NCI-H345 treated with DMSO at 0.1 percent for 48 hours (cell line): ENCODE measurements around the gene RAB12.
"Not testable (repeated sequence)": the region's sequence is repeated elsewhere in the genome, so short reads cannot be mapped to it uniquely, and the experiment has no call there.

ENCODE experiments used
- DNase-seq: peaks from one replicate; lab custom pipeline; 2025; ENCODE audit not compliant: unreplicated experiment; lab: John Stamatoyannopoulos, UW

The RAB12 gene

GRCh38 chr18:8643326-8643878 is 34.2 kb downstream of the RAB12 start:
- no peak for DNase-seq

GRCh38 chr18:8647359-8647758 is 38.1 kb downstream of the RAB12 start:
- DNase-seq = not testable (repeated sequence)

GRCh38 chr18:8651478-8652261 is 42.4 kb downstream of the RAB12 start:
- DNase-seq = not testable (repeated sequence)

- DNase-seq = peak; percentile 48
These were observed 45.5 kb downstream of the RAB12 start for GRCh38 chr18:8654503-8655451.

GRCh38 chr18:8656232-8656631 is 47.0 kb downstream of the RAB12 start:
- DNase-seq = no peak

- peak; percentile 37 for DNase-seq
These were observed 48.0 kb downstream of the RAB12 start for GRCh38 chr18:8657050-8657820.

- DNase-seq = no peak
These were observed 48.7 kb downstream of the RAB12 start for GRCh38 chr18:8657873-8658470.

- peak; percentile 29 for DNase-seq
These were observed 49.7 kb downstream of the RAB12 start for GRCh38 chr18:8658858-8659485.

- peak; percentile 75 for DNase-seq
These were observed 50.5 kb downstream of the RAB12 start for GRCh38 chr18:8659609-8660242.

GRCh38 chr18:8660316-8660715 is 51.1 kb downstream of the RAB12 start:
- peak; percentile 72 for DNase-seq

GRCh38 chr18:8661754-8662559 is 52.7 kb downstream of the RAB12 start:
- DNase-seq = peak; percentile 98

GRCh38 chr18:8662560-8663255 is 53.5 kb downstream of the RAB12 start:
- DNase-seq = peak; percentile 94

- DNase-seq = no peak
These were observed 58.6 kb downstream of the RAB12 start for GRCh38 chr18:8667846-8668245.

GRCh38 chr18:8668381-8668780 is 59.1 kb downstream of the RAB12 start:
- DNase-seq = no peak

- no peak for DNase-seq
These were observed 60.3 kb downstream of the RAB12 start for GRCh38 chr18:8669571-8669970.

- DNase-seq = peak; percentile 47
These were observed 64.3 kb downstream of the RAB12 start for GRCh38 chr18:8673256-8674209.

GRCh38 chr18:8675057-8675456 is 65.8 kb downstream of the RAB12 start:
- DNase-seq = no peak
